Stimulated activated CD4-positive, alpha-beta T cell treated with anti-CD3 and anti-CD28 coated beads, Interleukin-2, amount 100 ng/mL, for 48 hours (primary cell): Measurements from ENCODE around the gene MCL1.
"Not testable (repeated sequence)": the region's sequence is repeated elsewhere in the genome, so short reads cannot be mapped to it uniquely, and the experiment has no call there.

Experiments used
- DNase-seq, 2 donors: peaks; one replicate each; pipeline ENCODE4 v3.0.0-alpha.2; 2020

MCL1 gene

GRCh38 chr1:150601540-150601939 lies 22.1 kb upstream of the MCL1 start:
- no peak for DNase-seq

- DNase-seq: not testable (repeated sequence)
Measured at GRCh38 chr1:150598346-150598745, 18.9 kb upstream of the MCL1 start.

- no peak for DNase-seq
Measured at GRCh38 chr1:150596976-150597375, 17.6 kb upstream of the MCL1 start.

- DNase-seq: no peak
Measured at GRCh38 chr1:150596095-150596892, 16.9 kb upstream of the MCL1 start.

GRCh38 chr1:150582371-150582770 lies 3.0 kb upstream of the MCL1 start:
- no peak for DNase-seq

GRCh38 chr1:150581962-150582361 lies 2.6 kb upstream of the MCL1 start:
- DNase-seq: not testable (repeated sequence)

GRCh38 chr1:150581437-150581836 lies 2.0 kb upstream of the MCL1 start:
- not testable (repeated sequence) for DNase-seq

GRCh38 chr1:150580966-150581365 lies 1.6 kb upstream of the MCL1 start:
- DNase-seq: not testable (repeated sequence)

- DNase-seq: no peak
Measured at GRCh38 chr1:150579945-150580642, 684 bp upstream of the MCL1 start.

GRCh38 chr1:150578272-150579109 lies 919 bp downstream of the MCL1 start:
- DNase-seq: no peak

- DNase-seq: no peak
Measured at GRCh38 chr1:150577557-150578271, 1.7 kb downstream of the MCL1 start.

- DNase-seq: no peak
Measured at GRCh38 chr1:150576794-150577556, 2.4 kb downstream of the MCL1 start.

- no peak for DNase-seq
Measured at GRCh38 chr1:150576367-150576711, 3.1 kb downstream of the MCL1 start.

- no peak for DNase-seq
Measured at GRCh38 chr1:150575518-150576366, 3.7 kb downstream of the MCL1 start.

GRCh38 chr1:150575072-150575489 lies 4.3 kb downstream of the MCL1 start:
- DNase-seq: no peak

- no peak for DNase-seq
Measured at GRCh38 chr1:150574260-150575071, 4.9 kb downstream of the MCL1 start.

GRCh38 chr1:150573648-150574071 lies 5.8 kb downstream of the MCL1 start:
- DNase-seq: not testable (repeated sequence)

- no peak for DNase-seq
Measured at GRCh38 chr1:150572918-150573647, 6.3 kb downstream of the MCL1 start.

- no peak for DNase-seq
Measured at GRCh38 chr1:150568594-150568966, 10.8 kb downstream of the MCL1 start.
